Activated T-cell treated with anti-CD3 and anti-CD28 coated beads for 1 hour (primary cell): ENCODE data around the gene GOLGA7B.
A peak's percentile ranks its signal among the peaks of the same experiment; 100 is the strongest.

Source experiments
- DNase-seq: peaks from one replicate; pipeline ENCODE4 v3.0.0-alpha.2; 2020; ENCODE audit warnings: low read depth

The GOLGA7B gene

GRCh38 chr10:97895915-97896314, 46.3 kb downstream of the GOLGA7B start:
- DNase-seq, result no peak

- no peak for DNase-seq
Measured at GRCh38 chr10:97896756-97897358, 47.2 kb downstream of the GOLGA7B start.

- no peak for DNase-seq
Measured at GRCh38 chr10:97898429-97898828, 48.8 kb downstream of the GOLGA7B start.

- no peak for DNase-seq
Measured at GRCh38 chr10:97901381-97901780, 51.7 kb downstream of the GOLGA7B start.

GRCh38 chr10:97903128-97904017, 53.7 kb downstream of the GOLGA7B start:
- no peak for DNase-seq

- DNase-seq, result no peak
Measured at GRCh38 chr10:97904018-97904381, 54.4 kb downstream of the GOLGA7B start.

GRCh38 chr10:97904576-97904975, 54.9 kb downstream of the GOLGA7B start:
- no peak for DNase-seq

GRCh38 chr10:97905276-97905675, 55.6 kb downstream of the GOLGA7B start:
- DNase-seq, result no peak

- DNase-seq, result no peak
Measured at GRCh38 chr10:97907211-97907610, 57.6 kb downstream of the GOLGA7B start.

GRCh38 chr10:97907830-97908229, 58.2 kb downstream of the GOLGA7B start:
- DNase-seq, result no peak

GRCh38 chr10:97910661-97911060, 61.0 kb downstream of the GOLGA7B start:
- no peak for DNase-seq

GRCh38 chr10:97911217-97911616, 61.6 kb downstream of the GOLGA7B start:
- no peak for DNase-seq

GRCh38 chr10:97913193-97913592, 63.5 kb downstream of the GOLGA7B start:
- no peak for DNase-seq

- no peak for DNase-seq
Measured at GRCh38 chr10:97913614-97914013, 64.0 kb downstream of the GOLGA7B start.

GRCh38 chr10:97914171-97914836, 64.7 kb downstream of the GOLGA7B start:
- DNase-seq, result no peak

GRCh38 chr10:97914837-97915211, 65.2 kb downstream of the GOLGA7B start:
- DNase-seq, result peak; percentile 66

- DNase-seq, result no peak
Measured at GRCh38 chr10:97915346-97916131, 65.9 kb downstream of the GOLGA7B start.

GRCh38 chr10:97916586-97916985, 66.9 kb downstream of the GOLGA7B start:
- no peak for DNase-seq

GRCh38 chr10:97919012-97919411, 69.4 kb downstream of the GOLGA7B start:
- DNase-seq, result no peak

- no peak for DNase-seq
Measured at GRCh38 chr10:97920865-97921264, 71.2 kb downstream of the GOLGA7B start.
